GM23248 (cell line): ENCODE measurements around the gene COL6A1. TPM values are rescaled to one million over a fixed set of nuclear protein-coding genes. Genes with fewer than 3 reads are reported as not detected.

Experiments
- DNase-seq: peaks from one replicate; pipeline ENCODE4 v3.0.0-alpha.2; 2015
- H2AFZ ChIP-seq: fragments of 200-600 bp; sonication (generic); 2 replicates; pipeline ENCODE4 v1.6.1; 2016; ENCODE audit warnings: antibody characterized with exemption
- H3F3A ChIP-seq: fragments of 200-600 bp; sonication (generic); 2 replicates; pipeline ENCODE4 v1.6.1; 2016; ENCODE audit warnings: mild to moderate bottlenecking, antibody characterized with exemption, mixed run types; ENCODE audit not compliant: insufficient read depth
- H3K27ac ChIP-seq: fragments of 200-600 bp; sonication (generic); 2 replicates; pipeline ENCODE4 v1.5.1; 2016; ENCODE audit warnings: mild to moderate bottlenecking
- H3K27me3 ChIP-seq: fragments of 200-600 bp; sonication (generic); replicated peaks from 2 replicates; pipeline ENCODE4 v1.6.1; 2016; ENCODE audit warnings: mild to moderate bottlenecking; ENCODE audit not compliant: insufficient read depth
- H3K36me3 ChIP-seq: fragments of 200-600 bp; sonication (generic); 2 replicates; pipeline ENCODE4 v1.6.1; 2016; ENCODE audit warnings: low read depth, mild to moderate bottlenecking
- H3K4me1 ChIP-seq: fragments of 200-600 bp; sonication (generic); 2 replicates; pipeline ENCODE4 v1.6.1; 2016; ENCODE audit warnings: mild to moderate bottlenecking; ENCODE audit not compliant: insufficient read depth
- H3K4me2 ChIP-seq: fragments of 200-600 bp; sonication (generic); one replicate; pipeline ENCODE4 v1.6.1; 2016; ENCODE audit warnings: mild to moderate bottlenecking; ENCODE audit not compliant: unreplicated experiment
- H3K4me3 ChIP-seq: fragments of 200-600 bp; sonication (generic); 2 replicates; pipeline ENCODE4 v1.5.1; 2016; ENCODE audit warnings: mild to moderate bottlenecking
- H3K79me2 ChIP-seq: fragments of 200-600 bp; sonication (generic); 2 replicates; pipeline ENCODE4 v1.6.1; 2016; ENCODE audit warnings: mild to moderate bottlenecking; ENCODE audit not compliant: insufficient read depth
- H3K9ac ChIP-seq: fragments of 200-600 bp; sonication (generic); 2 replicates; pipeline ENCODE4 v1.6.1; 2016; ENCODE audit warnings: mild to moderate bottlenecking
- H3K9me2 ChIP-seq: fragments of 200-600 bp; sonication (generic); 2 replicates; pipeline ENCODE4 v1.6.1; 2016; ENCODE audit warnings: mixed run types, mild to moderate bottlenecking, moderate library complexity; ENCODE audit not compliant: insufficient read depth
- H3K9me3 ChIP-seq: fragments of 200-600 bp; sonication (generic); one replicate; pipeline ENCODE4 v1.6.1; 2017; ENCODE audit warnings: low read depth
- H4K20me1 ChIP-seq: fragments of 200-600 bp; sonication (generic); 2 replicates; pipeline ENCODE4 v1.6.0; 2016; ENCODE audit not compliant: insufficient read depth
- EZH2 ChIP-seq: fragments of 200-600 bp; sonication (generic); IDR thresholded peaks from 2 replicates; pipeline ENCODE4 v1.6.1; 2018; ENCODE audit warnings: antibody characterized with exemption, mild to moderate bottlenecking; ENCODE audit not compliant: insufficient read depth, poor library complexity, severe bottlenecking
- EZH2phosphoT487 ChIP-seq: fragments of 200-600 bp; sonication (generic); IDR thresholded peaks from 2 replicates; pipeline ENCODE4 v1.6.1; 2018; ENCODE audit warnings: antibody characterized with exemption, moderate library complexity, mild to moderate bottlenecking, low read depth; ENCODE audit not compliant: insufficient read depth
- WGBS, 2 experiments: methylation state at CpG; one replicate each; pipeline ENCODE4 v1.1.6; 2015 to 2017; ENCODE audit warnings: low lambda C conversion rate in 2 of 2, low coverage in 1 of 2; ENCODE audit errors: missing lambda C conversion rate in 2 of 2; 5-methylcytosine and 5-hydroxymethylcytosine counted together
- in situ Hi-C: fragments of 300-500 bp; cut with MboI; formaldehyde crosslinking; loops from 2 replicates; pipeline ENCODE4 v1.15.0; 2020
- polyA plus RNA-seq: library from polyadenylated mRNA; unstranded; fragments of >200 nt; fragmentation: Nextera tagmentation; extraction: Ambion mirVana; gene quantifications from 2 replicates; pipeline ENCODE4 v1.2.1, GENCODE V29; 2016
- total RNA-seq: library from RNA; depleted of rRNA; stranded (reverse); fragments of >200 nt; shearing (Covaris generic); gene quantifications from 2 replicates; pipeline ENCODE4 v1.2.3, GENCODE V29; 2014

Gene COL6A1
- total and polyA plus RNA-seq, 2 experiments from 2014 or later = 685 to 1,783 TPM

- no peak overlapping the region for H3K4me3 ChIP-seq
- H3K27me3 ChIP-seq = no peaks in the 10 kb centered on the region
- TF ChIP-seq EZH2phosphoT487 (no peak), EZH2 (no peak)
- H3K79me2 ChIP-seq = no peaks in the 10 kb centered on the region
- no peak overlapping the region for H3K4me2 ChIP-seq
- no peaks in the 10 kb centered on the region for H3K4me1 ChIP-seq
- no peaks in the 10 kb centered on the region for H3K9me2 ChIP-seq
- no peak overlapping the region for H3K9ac ChIP-seq
- peak; percentile 42 for DNase-seq
- H4K20me1 ChIP-seq = no peaks in the 10 kb centered on the region
- no peak overlapping the region for H3K27ac ChIP-seq
- H3K36me3 ChIP-seq = peaks cover 14% of the 10 kb centered on the region; the same call in 1 of the 2 replicates
- H2AFZ ChIP-seq = no peak overlapping the region
- in situ Hi-C loops = no loop called here
- H3K9me3 ChIP-seq = no peaks in the 10 kb centered on the region
- 85 to 91% methylated on average over 32 to 44 of the region's 44 CpGs for WGBS, 2 experiments
- peaks cover 20% of the 10 kb centered on the region for H3F3A ChIP-seq
Observed at GRCh38 chr21:46000731-46001641, 19.4 kb downstream of the COL6A1 start.

GRCh38 chr21:46001821-46002681 is 20.5 kb downstream of the COL6A1 start:
- H3K9ac ChIP-seq = no peak overlapping the region
- no peaks in the 10 kb centered on the region for H3K9me2 ChIP-seq
- no peak for TF ChIP-seq EZH2phosphoT487
- no peak for TF ChIP-seq EZH2
- peak; percentile 24 for DNase-seq
- no peak overlapping the region for H3K27ac ChIP-seq
- no peaks in the 10 kb centered on the region for H3K4me1 ChIP-seq
- no peaks in the 10 kb centered on the region for H3K27me3 ChIP-seq
- in situ Hi-C loops = no loop called here
- H3K4me2 ChIP-seq = no peak overlapping the region
- H4K20me1 ChIP-seq = no peaks in the 10 kb centered on the region
- peaks cover 14% of the 10 kb centered on the region; the same call in 1 of the 2 replicates for H3K36me3 ChIP-seq
- 91% methylated on average over 46 to 48 of the region's 51 CpGs for WGBS, 2 experiments
- no peaks in the 10 kb centered on the region for H3K9me3 ChIP-seq
- peaks cover 20% of the 10 kb centered on the region for H3F3A ChIP-seq
- no peaks in the 10 kb centered on the region for H3K79me2 ChIP-seq
- no peak overlapping the region for H3K4me3 ChIP-seq
- no peak overlapping the region for H2AFZ ChIP-seq

GRCh38 chr21:46002841-46003574 is 21.4 kb downstream of the COL6A1 start:
- Histone ChIP-seq H3K9me2 (no peaks in the 10 kb centered on the region), H3K36me3 (peaks cover 14% of the 10 kb centered on the region; the same call in 1 of the 2 replicates), H3K27me3 (no peaks in the 10 kb centered on the region), H3K4me2 (no peak overlapping the region), H3F3A (peaks cover 20% of the 10 kb centered on the region), H3K9me3 (no peaks in the 10 kb centered on the region), H4K20me1 (no peaks in the 10 kb centered on the region), H3K9ac (no peak overlapping the region), H3K4me1 (no peaks in the 10 kb centered on the region), H3K4me3 (no peak overlapping the region), H3K27ac (no peak overlapping the region), H2AFZ (no peak overlapping the region), H3K79me2 (no peaks in the 10 kb centered on the region)
- in situ Hi-C loops = no loop called here
- TF ChIP-seq EZH2phosphoT487 (no peak), EZH2 (no peak)
- peak; percentile 22 for DNase-seq
- 94 to 98% methylated on average over 37 to 51 of the region's 54 CpGs for WGBS, 2 experiments

DNA sequence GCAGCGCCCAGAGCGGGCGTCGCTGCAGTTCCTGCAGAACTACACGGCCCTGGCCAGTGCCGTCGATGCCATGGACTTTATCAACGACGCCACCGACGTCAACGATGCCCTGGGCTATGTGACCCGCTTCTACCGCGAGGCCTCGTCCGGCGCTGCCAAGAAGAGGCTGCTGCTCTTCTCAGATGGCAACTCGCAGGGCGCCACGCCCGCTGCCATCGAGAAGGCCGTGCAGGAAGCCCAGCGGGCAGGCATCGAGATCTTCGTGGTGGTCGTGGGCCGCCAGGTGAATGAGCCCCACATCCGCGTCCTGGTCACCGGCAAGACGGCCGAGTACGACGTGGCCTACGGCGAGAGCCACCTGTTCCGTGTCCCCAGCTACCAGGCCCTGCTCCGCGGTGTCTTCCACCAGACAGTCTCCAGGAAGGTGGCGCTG is 22.0 kb downstream of the COL6A1 start:
- no peak overlapping the region for H3K9ac ChIP-seq
- H3K4me3 ChIP-seq = no peak overlapping the region
- H3K27me3 ChIP-seq = no peaks in the 10 kb centered on the region
- no peaks in the 10 kb centered on the region for H3K9me2 ChIP-seq
- no peak overlapping the region for H3K4me2 ChIP-seq
- H3K9me3 ChIP-seq = no peaks in the 10 kb centered on the region
- H4K20me1 ChIP-seq = no peaks in the 10 kb centered on the region
- no peak for DNase-seq
- H3F3A ChIP-seq = peaks cover 20% of the 10 kb centered on the region
- in situ Hi-C loops = no loop called here
- TF ChIP-seq EZH2 (no peak), EZH2phosphoT487 (no peak)
- WGBS, 2 experiments = 94 to 95% methylated on average over 36 to 42 of the region's 42 CpGs
- H3K4me1 ChIP-seq = no peaks in the 10 kb centered on the region
- H2AFZ ChIP-seq = no peak overlapping the region
- no peaks in the 10 kb centered on the region for H3K79me2 ChIP-seq
- H3K27ac ChIP-seq = no peak overlapping the region
- H3K36me3 ChIP-seq = peaks cover 12% of the 10 kb centered on the region; the same call in 1 of the 2 replicates
